Lower lobe of right lung (tissue), 2 donors: ENCODE data around the gene SUSD4. TPM values are rescaled to one million over a fixed set of nuclear protein-coding genes. Genes with fewer than 3 reads are reported as not detected.
A peak's percentile ranks its signal among the peaks of the same experiment; 100 is the strongest.

Experiments
- ATAC-seq, 2 donors: fragments of 200-7000 bp; cut with Tn5 transposase; one replicate each; pipeline ENCODE4 v1.9.1; 2020 to 2022; ENCODE audit warnings: mild to moderate bottlenecking in 2 of 2, moderate library complexity in 2 of 2
- DNase-seq: peaks from one replicate; pipeline ENCODE4 v3.0.0-alpha.2; 2020
- H3K27ac ChIP-seq: fragments of 200-600 bp; one replicate; pipeline ENCODE4 v1.8.0; 2022
- H3K27me3 ChIP-seq: fragments of 200-600 bp; one replicate; pipeline ENCODE4 v1.8.0; 2022; ENCODE audit warnings: low read depth
- H3K36me3 ChIP-seq: fragments of 200-600 bp; one replicate; pipeline ENCODE4 v1.8.0; 2022; ENCODE audit warnings: mild to moderate bottlenecking
- H3K4me1 ChIP-seq: fragments of 200-600 bp; one replicate; pipeline ENCODE4 v1.8.0; 2022
- H3K4me3 ChIP-seq: fragments of 200-600 bp; one replicate; pipeline ENCODE4 v1.8.0; 2022; ENCODE audit warnings: mild to moderate bottlenecking
- H3K9me3 ChIP-seq: fragments of 200-600 bp; one replicate; pipeline ENCODE4 v1.8.0; 2022
- CTCF ChIP-seq: fragments of 200-600 bp; IDR thresholded peaks from one replicate; pipeline ENCODE4 v1.8.0; 2022; ENCODE audit warnings: antibody characterized with exemption, mild to moderate bottlenecking
- intact Hi-C: fragments of 100-400 bp; cut with DNase I; formaldehyde crosslinking; loops from one replicate; pipeline ENCODE4 v1.11.0; 2022
- total RNA-seq: library from RNA; stranded (reverse); fragmentation: NEBNext Ultra II Directional; extraction: Animal tissue kit (Norgen Biotek cat#: 25700); gene quantifications from one replicate; pipeline ENCODE4 v1.2.1, GENCODE V29; 2021
- donor health status: DM: no; HTN: yes; CAD: no; lungs with severe emphysema.

SUSD4 gene
- total RNA-seq, 1 donor from 2014 or later: 3.7 TPM

GRCh38 chr1:223355699-223356098, 8.3 kb downstream of the SUSD4 start:
- Histone ChIP-seq H3K9me3 (no peaks in the 10 kb centered on the region), H3K4me3 (no peak overlapping the region), H3K4me1 (no peaks in the 10 kb centered on the region), H3K27ac (no peak overlapping the region), H3K27me3 (peaks cover 10% of the 10 kb centered on the region), H3K36me3 (no peaks in the 10 kb centered on the region)
- no peak for TF ChIP-seq CTCF
- ATAC-seq (no peak), DNase-seq (no peak)
- intact Hi-C loops: no loop called here

GRCh38 chr1:223353939-223354338, 10.0 kb downstream of the SUSD4 start:
- Histone ChIP-seq H3K9me3 (no peaks in the 10 kb centered on the region), H3K4me1 (no peaks in the 10 kb centered on the region), H3K4me3 (no peak overlapping the region), H3K36me3 (no peaks in the 10 kb centered on the region), H3K27me3 (peaks cover 3% of the 10 kb centered on the region), H3K27ac (no peak overlapping the region)
- TF ChIP-seq CTCF: no peak
- ATAC-seq (no peak), DNase-seq (no peak)
- intact Hi-C loops: no loop called here

GRCh38 chr1:223352944-223353343, 11.0 kb downstream of the SUSD4 start:
- DNase-seq (no peak), ATAC-seq (no peak)
- Histone ChIP-seq H3K4me1 (no peaks in the 10 kb centered on the region), H3K4me3 (no peak overlapping the region), H3K27me3 (peaks cover 3% of the 10 kb centered on the region), H3K27ac (no peak overlapping the region), H3K36me3 (no peaks in the 10 kb centered on the region), H3K9me3 (no peaks in the 10 kb centered on the region)
- intact Hi-C loops: no loop called here
- TF ChIP-seq CTCF: no peak

GRCh38 chr1:223350361-223350908, 13.5 kb downstream of the SUSD4 start:
- intact Hi-C loops: no loop called here
- Histone ChIP-seq H3K27ac (no peak overlapping the region), H3K9me3 (no peaks in the 10 kb centered on the region), H3K4me3 (no peak overlapping the region), H3K4me1 (no peaks in the 10 kb centered on the region), H3K36me3 (no peaks in the 10 kb centered on the region), H3K27me3 (peaks cover 6% of the 10 kb centered on the region)
- DNase-seq (no peak), ATAC-seq (peak in 1 of 2 donors; percentile 28)
- TF ChIP-seq CTCF: no peak

GRCh38 chr1:223349241-223349640, 14.7 kb downstream of the SUSD4 start:
- Histone ChIP-seq H3K27me3 (peaks cover 8% of the 10 kb centered on the region), H3K4me3 (no peak overlapping the region), H3K27ac (no peak overlapping the region), H3K36me3 (no peaks in the 10 kb centered on the region), H3K4me1 (no peaks in the 10 kb centered on the region), H3K9me3 (no peaks in the 10 kb centered on the region)
- no peak for TF ChIP-seq CTCF
- no peak for DNase-seq
- intact Hi-C loops: no loop called here
- ATAC-seq: no peak

- no peaks in the 10 kb centered on the region for H3K9me3 ChIP-seq
- no peak for ATAC-seq
- H3K36me3 ChIP-seq: no peaks in the 10 kb centered on the region
- H3K4me1 ChIP-seq: no peaks in the 10 kb centered on the region
- H3K27ac ChIP-seq: no peak overlapping the region
- intact Hi-C loops: no loop called here
- H3K4me3 ChIP-seq: no peak overlapping the region
- DNase-seq: no peak
- no peak for TF ChIP-seq CTCF
- H3K27me3 ChIP-seq: peaks cover 8% of the 10 kb centered on the region
Observed at GRCh38 chr1:223348439-223348838, 15.5 kb downstream of the SUSD4 start.
